Testis (tissue), 3 donors: ENCODE results near the gene PXN. TPM values are rescaled to one million over a fixed set of nuclear protein-coding genes. Genes with fewer than 3 reads are reported as not detected.

ENCODE experiments used
- DNase-seq: peaks from one replicate; pipeline ENCODE4 v3.0.0-alpha.2; 2019
- H3K27ac ChIP-seq, 2 donors: fragments of 200-600 bp; sonication (generic); one replicate each; pipeline ENCODE4 v1.5.1; 2019
- H3K27me3 ChIP-seq: fragments of 200-600 bp; sonication (generic); one replicate; pipeline ENCODE4 v1.5.1; 2019
- H3K36me3 ChIP-seq: fragments of 200-600 bp; sonication (generic); one replicate; pipeline ENCODE4 v1.5.1; 2017; ENCODE audit warnings: low read depth; ENCODE audit errors: missing control alignments
- H3K4me1 ChIP-seq: fragments of 200-600 bp; sonication (generic); one replicate; pipeline ENCODE4 v1.5.1; 2019
- H3K4me3 ChIP-seq, 2 donors: fragments of 200-600 bp; sonication (generic); one replicate each; pipeline ENCODE4 v1.5.1; 2017 to 2019
- H3K9me3 ChIP-seq: fragments of 200-600 bp; sonication (generic); one replicate; pipeline ENCODE4 v1.5.1; 2017
- CTCF ChIP-seq, 3 experiments: fragments of 450-650 bp in 2 of 3; fragments of 200-600 bp in 1 of 3; sonication (generic) in 1 of 3; IDR thresholded peaks; one replicate each; pipeline ENCODE4 v1.5.1; 2016 to 2019; ENCODE audit warnings: antibody characterized with exemption in 3 of 3, mild to moderate bottlenecking in 2 of 3, moderate library complexity in 1 of 3
- POLR2A ChIP-seq: fragments of 450-650 bp; IDR thresholded peaks from one replicate; pipeline ENCODE4 v1.6.1; 2017; ENCODE audit warnings: antibody characterized with exemption, mild to moderate bottlenecking, moderate library complexity
- WGBS, 2 donors: methylation state at CpG; one replicate each; pipeline ENCODE4 v1.1.5; 2018; 5-methylcytosine and 5-hydroxymethylcytosine counted together
- intact Hi-C: fragments of 100-400 bp; cut with DNase I; formaldehyde crosslinking; loops from one replicate; pipeline ENCODE4 v1.15.1; 2023; ENCODE audit warnings: low total_unique reads
- polyA plus RNA-seq: library from polyadenylated mRNA; stranded (reverse); fragments of 350-450 nt; fragmentation: Illumina TruSeq; extraction: RNeasy Lipid Tissue Mini Kit (QIAGEN cat#74804); gene quantifications from one replicate; pipeline ENCODE4 v1.2.3, GENCODE V29; 2014; ENCODE audit warnings: low read depth, low replicate concordance; ENCODE audit not compliant: insufficient read depth
- total RNA-seq, 2 donors: library from RNA; depleted of rRNA; stranded (reverse); fragments of >200 nt; gene quantifications; one replicate each; pipeline ENCODE4 v1.2.3, GENCODE V29; 2016

The PXN gene
- total and polyA plus RNA-seq, 3 donors from 2014 or later: 81.8 to 89.6 (median 84.9) TPM

DNA sequence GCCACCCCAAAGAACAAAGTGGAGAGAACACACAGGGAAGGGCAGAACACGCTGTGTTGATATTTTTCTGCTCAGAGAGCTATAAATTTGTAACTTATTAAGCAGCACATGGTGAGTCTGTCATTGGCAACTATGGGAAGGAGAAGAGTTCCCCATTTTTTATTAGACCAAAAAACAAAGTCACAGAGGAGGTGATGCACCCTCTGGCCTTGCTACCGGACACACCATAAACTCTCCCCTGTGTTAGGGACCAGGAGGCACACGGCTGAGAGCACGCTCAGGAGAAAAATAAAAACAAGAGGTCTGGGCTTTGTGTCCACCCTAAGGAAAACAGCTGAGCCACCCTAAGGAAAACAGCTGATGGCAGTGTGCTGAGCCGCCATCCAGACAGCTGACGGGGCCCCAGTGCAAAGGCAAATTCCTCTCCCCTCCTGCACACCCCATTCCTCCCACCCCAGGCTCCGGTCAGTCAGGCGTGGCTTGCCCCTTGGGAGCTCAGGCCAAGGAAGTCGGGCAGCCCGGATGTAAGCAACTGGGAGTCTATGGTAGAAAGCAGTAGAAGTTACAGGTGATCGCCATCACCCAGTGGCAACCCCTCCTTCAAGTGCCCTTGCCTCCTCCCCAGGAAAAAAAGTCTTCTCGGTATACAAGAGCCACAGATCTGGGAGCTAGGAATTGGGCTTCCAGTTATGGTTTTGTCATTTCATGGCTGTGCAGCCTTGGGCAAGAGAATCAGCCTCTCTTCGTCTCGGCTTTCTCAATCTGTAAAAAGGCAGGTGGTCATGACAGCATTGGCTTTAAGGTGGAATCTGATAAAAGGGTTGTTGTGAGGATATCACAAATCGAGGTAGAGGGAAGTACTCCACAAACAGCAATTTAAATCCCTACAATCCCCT lies 2.4 kb downstream of the PXN start:
- peaks cover 44% of the 10 kb centered on the region for H3K4me1 ChIP-seq
- H3K9me3 ChIP-seq: no peaks in the 10 kb centered on the region
- H3K27ac ChIP-seq: peak overlapping the region; percentile 94 to 95
- WGBS, 2 donors: 46% methylated on average over 14 to 15 of the region's 15 CpGs
- intact Hi-C loops: loop anchor here (2.0 kb wide), 1 partner anchor 30 kb away; no protein-coding TSS in a partner anchor
- no peaks in the 10 kb centered on the region for H3K36me3 ChIP-seq
- DNase-seq: no peak
- H3K4me3 ChIP-seq: no peak overlapping the region
- H3K27me3 ChIP-seq: no peaks in the 10 kb centered on the region
- TF ChIP-seq POLR2A (no peak), CTCF (IDR thresholded peaks at IDR 0.05) (no peak)

- WGBS, 2 donors: 52 to 54% methylated on average over 9 to 10 of the region's 10 CpGs
- Histone ChIP-seq H3K27ac (peak overlapping the region; percentile 94 to 95), H3K4me3 (no peak overlapping the region), H3K27me3 (no peaks in the 10 kb centered on the region), H3K36me3 (no peaks in the 10 kb centered on the region), H3K9me3 (no peaks in the 10 kb centered on the region), H3K4me1 (peaks cover 50% of the 10 kb centered on the region)
- intact Hi-C loops: loop anchor here (2.0 kb wide), 1 partner anchor 29 kb away; no protein-coding TSS in a partner anchor
- TF ChIP-seq CTCF (IDR thresholded peaks at IDR 0.05) (no peak), POLR2A (no peak)
- peak; percentile 76 for DNase-seq
Observed at GRCh38 chr12:120261951-120262851, 3.3 kb downstream of the PXN start.

DNA sequence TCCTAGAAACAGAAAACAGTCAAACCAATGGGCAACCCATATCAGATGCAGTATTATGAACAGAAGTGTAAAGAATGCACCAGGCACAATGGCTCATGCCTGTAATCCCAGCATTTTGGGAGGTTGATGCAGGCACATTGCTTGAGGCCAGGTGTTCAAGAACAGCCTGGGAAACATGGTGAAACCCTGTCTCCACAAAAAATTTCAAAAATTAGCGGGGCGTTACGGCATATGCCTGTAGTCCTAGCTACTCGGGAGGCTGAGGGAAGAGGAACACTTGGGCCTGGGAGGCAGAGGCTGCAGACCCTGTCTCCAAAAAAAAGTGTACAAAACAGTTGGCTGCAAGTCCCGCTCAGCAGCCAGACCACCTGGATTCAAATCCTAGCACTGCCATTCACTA lies 4.9 kb downstream of the PXN start:
- no peaks in the 10 kb centered on the region for H3K36me3 ChIP-seq
- no peaks in the 10 kb centered on the region for H3K9me3 ChIP-seq
- no peaks in the 10 kb centered on the region for H3K27me3 ChIP-seq
- no peak overlapping the region for H3K27ac ChIP-seq
- DNase-seq: no peak
- intact Hi-C loops: no loop called here
- 94 to 97% methylated on average over 5 of the region's 5 CpGs for WGBS, 2 donors
- no peak overlapping the region for H3K4me3 ChIP-seq
- H3K4me1 ChIP-seq: peaks cover 59% of the 10 kb centered on the region
- no peak for TF ChIP-seq CTCF (IDR thresholded peaks at IDR 0.05)
- TF ChIP-seq POLR2A: no peak

GRCh38 chr12:120259418-120260202 lies 5.9 kb downstream of the PXN start:
- no peaks in the 10 kb centered on the region for H3K36me3 ChIP-seq
- WGBS, 2 donors: 73% methylated on average over 8 of the region's 8 CpGs
- peak overlapping the region in 1 of 2 donors; percentile 36 for H3K27ac ChIP-seq
- no peaks in the 10 kb centered on the region for H3K9me3 ChIP-seq
- no peaks in the 10 kb centered on the region for H3K27me3 ChIP-seq
- no peak overlapping the region for H3K4me3 ChIP-seq
- no peak for TF ChIP-seq CTCF (IDR thresholded peaks at IDR 0.05)
- TF ChIP-seq POLR2A: no peak
- intact Hi-C loops: no loop called here
- peaks cover 55% of the 10 kb centered on the region for H3K4me1 ChIP-seq
- no peak for DNase-seq
